ENCODE measurements around the gene HMCN1.

DNA sequence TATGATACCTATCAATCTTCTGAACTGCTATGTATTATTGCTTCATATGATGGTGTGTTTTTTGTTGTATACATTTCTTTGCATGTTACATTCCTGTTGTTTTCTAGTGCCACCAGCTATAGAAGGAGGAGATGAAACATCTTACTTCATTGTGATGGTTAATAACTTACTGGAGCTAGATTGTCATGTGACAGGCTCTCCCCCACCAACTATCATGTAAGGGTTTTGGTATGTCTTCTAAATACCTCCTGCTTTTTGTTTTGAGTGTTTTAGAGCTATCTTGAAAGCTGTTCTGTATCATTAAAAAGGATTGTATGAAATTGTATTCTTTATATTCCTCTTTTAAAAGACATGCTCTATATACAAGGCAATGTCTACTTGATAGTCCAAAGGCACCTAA lies 282.7 kb downstream of the HMCN1 start:
- TF ChIP-seq, protein P1, sequence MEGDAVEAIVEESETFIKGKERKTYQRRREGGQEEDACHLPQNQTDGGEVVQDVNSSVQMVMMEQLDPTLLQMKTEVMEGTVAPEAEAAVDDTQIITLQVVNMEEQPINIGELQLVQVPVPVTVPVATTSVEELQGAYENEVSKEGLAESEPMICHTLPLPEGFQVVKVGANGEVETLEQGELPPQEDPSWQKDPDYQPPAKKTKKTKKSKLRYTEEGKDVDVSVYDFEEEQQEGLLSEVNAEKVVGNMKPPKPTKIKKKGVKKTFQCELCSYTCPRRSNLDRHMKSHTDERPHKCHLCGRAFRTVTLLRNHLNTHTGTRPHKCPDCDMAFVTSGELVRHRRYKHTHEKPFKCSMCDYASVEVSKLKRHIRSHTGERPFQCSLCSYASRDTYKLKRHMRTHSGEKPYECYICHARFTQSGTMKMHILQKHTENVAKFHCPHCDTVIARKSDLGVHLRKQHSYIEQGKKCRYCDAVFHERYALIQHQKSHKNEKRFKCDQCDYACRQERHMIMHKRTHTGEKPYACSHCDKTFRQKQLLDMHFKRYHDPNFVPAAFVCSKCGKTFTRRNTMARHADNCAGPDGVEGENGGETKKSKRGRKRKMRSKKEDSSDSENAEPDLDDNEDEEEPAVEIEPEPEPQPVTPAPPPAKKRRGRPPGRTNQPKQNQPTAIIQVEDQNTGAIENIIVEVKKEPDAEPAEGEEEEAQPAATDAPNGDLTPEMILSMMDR (IDR thresholded peaks at IDR 0.05; ENCODE audit: low read length), result no peak
- no peak for TF ChIP-seq EZH2 (IDR thresholded peaks at IDR 0.05; ENCODE audit: borderline replicate concordance, low read length)
